ENCODE results near the gene ZNF438.

The ZNF438 gene

GRCh38 chr10:30894221-30894620 lies 137.4 kb downstream of the ZNF438 start:
- TF ChIP-seq ZBTB7A (IDR thresholded peaks at IDR 0.05; ENCODE audit: low read depth), result no peak
- TF ChIP-seq CEBPB (IDR thresholded peaks at IDR 0.05), result no peak
- no peak for TF ChIP-seq TAF1 (IDR thresholded peaks at IDR 0.05; ENCODE audit: low read depth)
- TF ChIP-seq NFIC (IDR thresholded peaks at IDR 0.05), result no peak
- no peak for TF ChIP-seq FOXM1 (IDR thresholded peaks at IDR 0.05; ENCODE audit: borderline replicate concordance, low read depth)
- no peak for TF ChIP-seq TEAD4 (IDR thresholded peaks at IDR 0.05)
- TF ChIP-seq RAD21 (IDR thresholded peaks at IDR 0.05; ENCODE audit: low read depth), result no peak
- TF ChIP-seq EGR1 (IDR thresholded peaks at IDR 0.05), result no peak
- TF ChIP-seq MAX (IDR thresholded peaks at IDR 0.05), result no peak
- TF ChIP-seq CREB1 (IDR thresholded peaks at IDR 0.05; ENCODE audit: low read depth), result no peak
- TF ChIP-seq TCF12 (IDR thresholded peaks at IDR 0.05; ENCODE audit: low read depth), result no peak
- TF ChIP-seq YY1 (IDR thresholded peaks at IDR 0.05; ENCODE audit: low read depth), result no peak
- no peak for TF ChIP-seq REST (IDR thresholded peaks at IDR 0.05; ENCODE audit: low read depth)
- no peak for TF ChIP-seq EP300 (IDR thresholded peaks at IDR 0.05; ENCODE audit: borderline replicate concordance)
- TF ChIP-seq USF1 (IDR thresholded peaks at IDR 0.05), result no peak

- TF ChIP-seq REST (IDR thresholded peaks at IDR 0.05; ENCODE audit: low read depth), result no peak
- no peak for TF ChIP-seq CREB1 (IDR thresholded peaks at IDR 0.05; ENCODE audit: low read depth)
- TF ChIP-seq EP300 (IDR thresholded peaks at IDR 0.05; ENCODE audit: borderline replicate concordance), result no peak
- TF ChIP-seq TCF12 (IDR thresholded peaks at IDR 0.05; ENCODE audit: low read depth), result no peak
- no peak for TF ChIP-seq MAX (IDR thresholded peaks at IDR 0.05)
- no peak for TF ChIP-seq EGR1 (IDR thresholded peaks at IDR 0.05)
- no peak for TF ChIP-seq RAD21 (IDR thresholded peaks at IDR 0.05; ENCODE audit: low read depth)
Observed at GRCh38 chr10:30893208-30893607, 138.5 kb downstream of the ZNF438 start.

GRCh38 chr10:30887839-30888238 lies 143.8 kb downstream of the ZNF438 start:
- TF ChIP-seq FOXM1 (IDR thresholded peaks at IDR 0.05; ENCODE audit: borderline replicate concordance, low read depth) (no peak), CREB1 (IDR thresholded peaks at IDR 0.05; ENCODE audit: low read depth) (no peak), ZBTB7A (IDR thresholded peaks at IDR 0.05; ENCODE audit: low read depth) (no peak), EP300 (IDR thresholded peaks at IDR 0.05; ENCODE audit: borderline replicate concordance) (no peak), USF1 (IDR thresholded peaks at IDR 0.05) (no peak), TEAD4 (IDR thresholded peaks at IDR 0.05) (no peak), TCF12 (IDR thresholded peaks at IDR 0.05; ENCODE audit: low read depth) (no peak), YY1 (IDR thresholded peaks at IDR 0.05; ENCODE audit: low read depth) (no peak), TAF1 (IDR thresholded peaks at IDR 0.05; ENCODE audit: low read depth) (no peak), MAX (IDR thresholded peaks at IDR 0.05) (no peak), EGR1 (IDR thresholded peaks at IDR 0.05) (no peak), CEBPB (IDR thresholded peaks at IDR 0.05) (no peak), NFIC (IDR thresholded peaks at IDR 0.05) (no peak), REST (IDR thresholded peaks at IDR 0.05; ENCODE audit: low read depth) (no peak), RAD21 (IDR thresholded peaks at IDR 0.05; ENCODE audit: low read depth) (no peak)

- TF ChIP-seq YY1 (IDR thresholded peaks at IDR 0.05; ENCODE audit: low read depth) (no peak), ZBTB7A (IDR thresholded peaks at IDR 0.05; ENCODE audit: low read depth) (no peak), MAX (IDR thresholded peaks at IDR 0.05) (no peak), FOXM1 (IDR thresholded peaks at IDR 0.05; ENCODE audit: borderline replicate concordance, low read depth) (no peak), TCF12 (IDR thresholded peaks at IDR 0.05; ENCODE audit: low read depth) (no peak), RAD21 (IDR thresholded peaks at IDR 0.05; ENCODE audit: low read depth) (no peak), TEAD4 (IDR thresholded peaks at IDR 0.05) (no peak), TAF1 (IDR thresholded peaks at IDR 0.05; ENCODE audit: low read depth) (no peak), EGR1 (IDR thresholded peaks at IDR 0.05) (no peak)
Observed at GRCh38 chr10:30885423-30885822, 146.2 kb downstream of the ZNF438 start.

All from Ishikawa (cell line).